Measurements from ENCODE around the gene ZEB1. TPM values are rescaled to one million over a fixed set of nuclear protein-coding genes. Genes with fewer than 3 reads are reported as not detected.

The ZEB1 gene
- total and polyA plus RNA-seq, 2 of the 8 experiments (the other 6 are each of a cell fraction or from before 2014, with no cell fraction given), result 0.08 to 0.15 TPM

DNA sequence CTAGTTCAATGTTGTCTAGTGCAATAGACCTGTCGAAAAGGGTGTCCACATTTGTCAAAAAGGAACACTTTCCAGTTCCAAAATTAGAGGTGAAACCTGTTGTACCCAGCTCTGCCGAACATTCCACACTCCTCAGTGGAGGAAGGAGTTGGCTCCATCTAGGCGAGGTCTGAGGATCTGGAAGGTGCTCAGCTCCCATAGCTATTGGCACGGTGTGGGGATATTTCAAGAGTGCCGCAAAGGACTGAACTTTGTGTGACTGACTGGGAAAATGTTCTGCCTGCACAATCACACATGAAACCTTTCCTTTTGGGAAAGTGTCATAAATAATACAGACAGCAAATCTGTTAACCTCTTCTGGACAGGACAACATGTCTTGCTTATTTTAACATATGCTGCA, 48.1 kb upstream of the ZEB1 start:
- FAIRE-seq, result no peak
- Histone ChIP-seq H3K14ac (ENCODE audit: insufficient read length) (no peak overlapping the region), H2AK5ac (ENCODE audit: low read depth, low read length) (no peak overlapping the region), H2BK5ac (ENCODE audit: low read depth, low read length) (no peak overlapping the region), H3K27ac (ENCODE audit: low read depth, low read length) (no peak overlapping the region), H3K23ac (ENCODE audit: insufficient read length) (no peak overlapping the region), H2BK120ac (replicated peaks; ENCODE audit: low read depth, low read length) (no peak overlapping the region), H3K23me2 (ENCODE audit: low read depth, low read length) (no peaks in the 10 kb centered on the region), H4K8ac (ENCODE audit: extremely low read depth, insufficient read depth, low read length) (no peak overlapping the region), H2BK15ac (ENCODE audit: low read length) (no peak overlapping the region), H3K9ac (replicated peaks in 1 of 4; ENCODE audit: extremely low read depth in 1 of 4, low read depth in 3 of 4, low read length in 3 of 4) (no peak overlapping the region), H3K27me3 (replicated peaks in 1 of 4; ENCODE audit: control insufficient read depth in 3 of 4, extremely low read depth in 1 of 4, insufficient read depth in 3 of 4, low read length in 3 of 4) (no peaks in the 10 kb centered on the region), H2BK20ac (ENCODE audit: low read length) (no peak overlapping the region), H3K79me2 (ENCODE audit: control insufficient read depth in 1 of 2, insufficient read depth in 2 of 2, low read length in 2 of 2) (no peaks in the 10 kb centered on the region), H3K56ac (replicated peaks; ENCODE audit: insufficient read length, low read depth, low read length) (no peak overlapping the region), H3K4me3 (ENCODE audit: extremely low read depth in 1 of 4, insufficient read depth in 2 of 4, low read depth in 3 of 4, low read length in 4 of 4) (no peak overlapping the region), H3K4me1 (replicated peaks in 1 of 4; ENCODE audit: control insufficient read depth in 3 of 4, insufficient read depth in 4 of 4, low read length in 3 of 4) (no peaks in the 10 kb centered on the region), H3K18ac (ENCODE audit: extremely low read depth, low read length) (no peak overlapping the region), H3K36me3 (ENCODE audit: control insufficient read depth in 2 of 4, insufficient read depth in 4 of 4, low read length in 3 of 4) (no peaks in the 10 kb centered on the region), H3K4me2 (ENCODE audit: insufficient read depth in 1 of 2, low read depth in 2 of 2, low read length in 2 of 2) (no peak overlapping the region), H3K9me3 (ENCODE audit: insufficient read depth in 2 of 2, low read depth in 1 of 2, low read length in 1 of 2) (no peaks in the 10 kb centered on the region), H3K79me1 (ENCODE audit: low read depth, low read length) (no peaks in the 10 kb centered on the region), H4K5ac (ENCODE audit: insufficient read length, low read depth, low read length) (no peak overlapping the region), H4K91ac (replicated peaks; ENCODE audit: insufficient read length, low read length) (no peak overlapping the region), H3K4ac (replicated peaks; ENCODE audit: insufficient read length, low read depth, low read length) (no peak overlapping the region), H4K20me1 (replicated peaks in 1 of 2; ENCODE audit: control insufficient read depth in 1 of 2, insufficient read depth in 2 of 2, low read length in 2 of 2) (no peaks in the 10 kb centered on the region), H2AFZ (ENCODE audit: low read length) (no peak overlapping the region), H2BK12ac (ENCODE audit: low read depth, low read length) (no peak overlapping the region)
- TF ChIP-seq CHD2 (IDR thresholded peaks at IDR 0.05; ENCODE audit: low read length) (no peak), RAD21 (IDR thresholded peaks at IDR 0.05 in 1 of 2, conservative IDR thresholded peaks at IDR 0.05 in 1 of 2; ENCODE audit: low read depth in 2 of 2, low read length in 2 of 2) (no peak), SIRT6 (IDR thresholded peaks at IDR 0.05; ENCODE audit: low read length) (no peak), EGR1 (IDR thresholded peaks at IDR 0.05; ENCODE audit: borderline replicate concordance, low read depth, low read length) (no peak), TBP (IDR thresholded peaks at IDR 0.05; ENCODE audit: low read depth, low read length) (no peak), GTF2F1 (IDR thresholded peaks at IDR 0.05; ENCODE audit: borderline replicate concordance, low read depth, low read length) (no peak), FOSL1 (IDR thresholded peaks at IDR 0.05; ENCODE audit: insufficient read depth, low read depth, low read length) (no peak), NANOG (IDR thresholded peaks at IDR 0.05; ENCODE audit: insufficient read depth, low read depth, low read length, poor library complexity, severe bottlenecking) (no peak)
- TF ChIP-seq, protein P1, sequence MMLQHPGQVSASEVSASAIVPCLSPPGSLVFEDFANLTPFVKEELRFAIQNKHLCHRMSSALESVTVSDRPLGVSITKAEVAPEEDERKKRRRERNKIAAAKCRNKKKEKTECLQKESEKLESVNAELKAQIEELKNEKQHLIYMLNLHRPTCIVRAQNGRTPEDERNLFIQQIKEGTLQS (IDR thresholded peaks at IDR 0.05; ENCODE audit: insufficient read depth, low read depth, low read length), result no peak
- WGBS, 2 experiments (ENCODE audit: extremely low coverage in 1 of 2, insufficient coverage in 1 of 2, insufficient read length in 1 of 2, insufficient replicate concordance in 2 of 2, low coverage in 1 of 2, low lambda C conversion rate in 2 of 2, missing lambda C conversion rate in 1 of 2), result 95% methylated on average over 5 of the region's 5 CpGs; no CpG with 5 or more reads in 1 of the 2 experiments
- POLR2A ChIA-PET (ENCODE audit: partially characterized antibody), result no interaction called here
- DNase-seq (ENCODE audit: low read depth in 1 of 2, low spot score in 2 of 2), result no peak
- CTCF ChIA-PET (ENCODE audit: partially characterized antibody), result no interaction called here
